Loucy (cell line): Measurements from ENCODE around the gene SORBS1.

Source experiments
- EZH2phosphoT487 ChIP-seq: fragments of 200-600 bp; IDR thresholded peaks from 2 replicates; pipeline ENCODE4 v1.6.1; 2018; ENCODE audit warnings: antibody characterized with exemption, mild to moderate bottlenecking, moderate library complexity, borderline replicate concordance
- TF ChIP-seq, protein P1 (sequence below): fragments of 200-600 bp; sonication (generic); conservative IDR thresholded peaks from 2 replicates; pipeline ENCODE4 v1.5.1; 2014; ENCODE audit warnings: mild to moderate bottlenecking, antibody characterized with exemption, low read length

GRCh38 chr10:95493862-95494261, 67.3 kb downstream of the SORBS1 start:
- TF ChIP-seq, protein P1, sequence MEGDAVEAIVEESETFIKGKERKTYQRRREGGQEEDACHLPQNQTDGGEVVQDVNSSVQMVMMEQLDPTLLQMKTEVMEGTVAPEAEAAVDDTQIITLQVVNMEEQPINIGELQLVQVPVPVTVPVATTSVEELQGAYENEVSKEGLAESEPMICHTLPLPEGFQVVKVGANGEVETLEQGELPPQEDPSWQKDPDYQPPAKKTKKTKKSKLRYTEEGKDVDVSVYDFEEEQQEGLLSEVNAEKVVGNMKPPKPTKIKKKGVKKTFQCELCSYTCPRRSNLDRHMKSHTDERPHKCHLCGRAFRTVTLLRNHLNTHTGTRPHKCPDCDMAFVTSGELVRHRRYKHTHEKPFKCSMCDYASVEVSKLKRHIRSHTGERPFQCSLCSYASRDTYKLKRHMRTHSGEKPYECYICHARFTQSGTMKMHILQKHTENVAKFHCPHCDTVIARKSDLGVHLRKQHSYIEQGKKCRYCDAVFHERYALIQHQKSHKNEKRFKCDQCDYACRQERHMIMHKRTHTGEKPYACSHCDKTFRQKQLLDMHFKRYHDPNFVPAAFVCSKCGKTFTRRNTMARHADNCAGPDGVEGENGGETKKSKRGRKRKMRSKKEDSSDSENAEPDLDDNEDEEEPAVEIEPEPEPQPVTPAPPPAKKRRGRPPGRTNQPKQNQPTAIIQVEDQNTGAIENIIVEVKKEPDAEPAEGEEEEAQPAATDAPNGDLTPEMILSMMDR, result no peak
- TF ChIP-seq EZH2phosphoT487, result no peak
